Measurements from ENCODE around the gene FBXO2.

GRCh38 chr1:11680270-11681070 lies 26.2 kb upstream of the FBXO2 start:
- TF ChIP-seq CTCF (optimal IDR thresholded peaks at IDR 0.05 in 1 of 3, IDR thresholded peaks at IDR 0.05 in 1 of 3, conservative IDR thresholded peaks at IDR 0.05 in 1 of 3; ENCODE audit: extremely low read depth in 1 of 3, insufficient read depth in 2 of 3, low read length in 3 of 3) (no peak), EZH2 (IDR thresholded peaks at IDR 0.05; ENCODE audit: low read length) (no peak)

All from keratinocyte (primary cell).